EH (cell line): ENCODE measurements around the gene ACKR2.

ENCODE experiments used
- DNase-seq: peaks from one replicate; pipeline ENCODE4 v3.0.0-alpha.2; 2015; ENCODE audit warnings: low read depth

ACKR2 gene

DNA sequence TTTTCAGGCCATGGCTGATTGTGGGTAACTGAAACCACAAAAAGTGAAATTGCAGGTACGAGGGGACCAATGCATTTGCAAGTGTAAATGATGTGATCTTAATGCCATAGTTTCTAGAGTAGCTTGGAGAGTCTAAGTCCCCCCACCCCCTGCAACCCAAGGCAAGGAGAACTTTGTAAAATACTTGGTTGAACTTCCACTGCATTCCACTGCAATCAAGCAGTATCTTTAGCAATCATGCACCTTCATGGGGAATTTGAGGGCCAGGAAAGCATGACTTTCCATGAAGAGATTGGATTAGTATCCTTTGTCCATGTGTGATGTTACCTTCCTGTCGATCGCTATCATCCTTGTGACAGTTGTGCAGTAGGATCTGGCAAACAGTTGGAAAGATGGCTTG lies 77.8 kb downstream of the ACKR2 start:
- DNase-seq = no peak

DNA sequence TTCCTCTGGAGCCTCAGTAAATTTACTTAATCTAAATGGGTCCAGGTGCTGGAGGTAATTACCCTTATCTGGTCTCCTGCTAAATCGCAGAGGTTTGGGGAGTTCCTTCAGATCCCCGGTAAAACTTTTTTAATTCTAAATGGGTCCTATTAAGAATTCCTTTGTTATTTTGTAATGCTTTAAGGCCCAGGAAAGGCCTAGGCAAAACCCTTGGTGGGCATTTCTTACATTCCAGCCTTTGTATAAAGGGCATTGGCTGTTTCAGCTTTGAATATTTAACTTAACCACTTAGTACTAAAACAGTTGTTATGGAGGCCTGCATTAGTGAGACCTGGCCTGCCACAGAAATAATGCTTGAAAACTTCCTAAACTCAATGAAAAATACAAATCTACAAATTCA lies 81.8 kb downstream of the ACKR2 start:
- no peak for DNase-seq

DNA sequence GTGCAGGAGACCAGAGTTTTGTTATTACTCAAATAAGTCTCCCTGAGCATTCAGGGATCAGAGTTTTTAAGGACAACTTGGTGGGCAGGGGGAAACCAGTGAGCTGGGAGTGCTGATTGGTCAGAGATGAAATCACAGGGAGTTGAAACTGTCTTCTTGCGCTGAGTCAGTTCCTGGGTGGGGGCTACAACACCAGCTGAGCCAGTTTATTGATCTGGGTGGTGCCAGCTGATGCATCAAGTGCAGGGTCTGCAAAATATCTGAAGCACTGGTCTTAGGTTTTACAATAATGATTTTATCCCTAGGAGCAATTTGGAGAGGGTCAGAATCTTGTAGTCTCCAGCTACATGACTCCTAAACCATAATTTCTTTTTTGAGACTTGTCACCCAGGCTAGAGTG lies 82.9 kb downstream of the ACKR2 start:
- peak; percentile 28 for DNase-seq

DNA sequence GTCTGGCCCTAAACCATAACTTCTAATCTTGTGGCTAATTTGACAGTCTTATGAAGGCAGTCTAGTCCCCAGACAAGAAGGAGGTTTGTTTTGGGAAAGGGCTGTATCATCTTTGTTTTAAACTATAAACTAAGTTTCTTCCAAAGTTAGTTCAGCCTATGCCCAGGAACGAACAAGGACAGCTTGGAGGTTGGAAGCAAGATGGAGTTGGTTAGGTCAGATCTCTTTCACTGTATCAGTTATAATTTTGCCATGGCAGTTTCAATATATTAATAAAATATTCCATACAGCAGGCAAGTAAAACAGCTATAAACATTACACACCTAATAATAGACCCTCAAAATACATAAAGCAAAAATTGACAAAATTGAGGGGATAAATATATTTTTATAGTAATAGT lies 83.6 kb downstream of the ACKR2 start:
- no peak for DNase-seq

DNA sequence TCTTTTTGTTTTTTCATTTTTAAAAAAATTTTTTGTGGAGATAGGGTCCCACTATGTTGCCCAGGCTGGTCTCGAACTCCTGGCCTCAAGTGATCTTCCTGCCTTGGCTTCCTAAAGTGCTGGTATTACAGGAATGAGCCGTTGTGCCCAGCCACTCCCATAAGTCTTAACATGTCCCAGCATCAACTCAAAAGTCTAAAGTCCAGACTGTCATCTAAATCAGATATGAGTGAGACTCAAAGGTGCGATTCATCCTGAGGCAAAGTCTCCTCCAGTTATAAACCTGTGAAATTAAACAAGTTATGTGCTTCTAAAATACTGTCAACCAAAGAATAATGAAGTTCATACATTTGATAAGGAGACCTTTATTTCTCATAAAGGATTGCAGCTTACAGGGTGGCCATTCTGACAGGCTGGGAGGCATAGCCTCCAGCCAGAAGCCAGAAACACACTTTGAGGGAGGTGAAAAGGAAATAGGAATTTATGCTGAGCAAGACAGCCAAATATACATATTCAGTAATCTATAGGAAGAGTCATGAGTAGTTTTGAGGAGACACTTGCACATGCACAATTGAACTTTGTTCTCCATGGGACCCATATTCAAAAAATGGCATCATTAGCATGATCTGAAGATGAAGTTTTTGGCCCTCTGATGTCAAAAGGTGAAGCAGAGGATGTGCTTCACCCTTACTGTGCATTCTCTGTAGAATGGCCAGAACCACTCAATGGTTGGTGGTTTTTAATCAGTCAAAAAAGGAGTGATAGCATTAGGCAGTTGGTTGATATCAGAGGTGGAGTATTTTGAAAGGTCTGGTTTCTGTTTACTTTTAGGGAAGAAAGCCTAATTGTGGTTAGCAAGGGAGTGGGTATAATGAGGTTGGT lies 85.7 kb downstream of the ACKR2 start:
- no peak for DNase-seq

DNA sequence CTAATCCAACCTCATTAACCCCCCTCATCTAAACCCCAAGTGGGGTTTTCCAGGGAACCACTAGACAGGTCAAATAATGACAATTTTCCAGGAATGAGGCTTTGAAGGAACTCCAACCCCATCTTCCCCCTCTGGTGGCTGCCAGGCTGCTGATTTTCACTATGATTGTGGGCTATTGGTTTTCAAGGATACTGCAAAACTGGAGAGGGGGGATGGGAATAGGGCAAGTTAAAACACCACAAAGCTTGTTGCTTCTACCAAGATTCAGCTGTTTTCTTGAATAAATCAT lies 86.3 kb downstream of the ACKR2 start:
- DNase-seq = no peak

DNA sequence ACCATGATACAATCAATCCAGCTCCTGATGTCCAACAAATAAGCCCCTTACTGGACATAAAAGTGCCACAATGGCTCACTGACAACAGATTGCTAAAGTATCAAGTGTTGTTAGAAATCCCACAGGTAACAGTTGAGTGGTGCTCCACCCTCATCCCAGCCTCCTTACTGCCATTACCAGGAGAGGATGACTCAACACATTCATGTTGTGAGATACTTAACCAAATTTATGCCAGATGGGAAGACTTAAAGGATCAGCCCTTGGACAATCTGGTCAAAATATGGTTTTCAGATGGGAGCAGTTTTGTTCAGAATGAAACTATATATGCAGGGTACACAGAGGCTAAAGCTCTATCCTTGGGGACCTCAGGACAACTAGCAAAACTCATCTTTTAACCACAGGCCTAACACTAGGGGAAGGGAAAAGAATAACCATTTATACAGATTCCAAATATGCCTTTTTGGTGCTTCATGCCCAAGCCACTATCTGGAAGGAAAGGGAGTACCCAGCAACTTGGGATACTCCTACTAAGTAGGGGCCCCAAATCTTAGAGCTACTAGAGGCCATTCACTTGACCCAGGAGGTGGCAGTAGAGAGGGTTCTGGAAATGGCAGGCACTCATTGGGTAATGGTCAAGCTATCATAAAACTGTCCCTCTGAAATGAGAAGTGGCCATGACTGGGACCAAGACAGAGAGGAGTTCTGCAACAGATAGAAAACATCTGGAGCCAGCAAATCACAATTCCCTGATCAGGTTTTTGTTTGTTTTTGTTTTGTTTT lies 89.8 kb downstream of the ACKR2 start:
- no peak for DNase-seq

DNA sequence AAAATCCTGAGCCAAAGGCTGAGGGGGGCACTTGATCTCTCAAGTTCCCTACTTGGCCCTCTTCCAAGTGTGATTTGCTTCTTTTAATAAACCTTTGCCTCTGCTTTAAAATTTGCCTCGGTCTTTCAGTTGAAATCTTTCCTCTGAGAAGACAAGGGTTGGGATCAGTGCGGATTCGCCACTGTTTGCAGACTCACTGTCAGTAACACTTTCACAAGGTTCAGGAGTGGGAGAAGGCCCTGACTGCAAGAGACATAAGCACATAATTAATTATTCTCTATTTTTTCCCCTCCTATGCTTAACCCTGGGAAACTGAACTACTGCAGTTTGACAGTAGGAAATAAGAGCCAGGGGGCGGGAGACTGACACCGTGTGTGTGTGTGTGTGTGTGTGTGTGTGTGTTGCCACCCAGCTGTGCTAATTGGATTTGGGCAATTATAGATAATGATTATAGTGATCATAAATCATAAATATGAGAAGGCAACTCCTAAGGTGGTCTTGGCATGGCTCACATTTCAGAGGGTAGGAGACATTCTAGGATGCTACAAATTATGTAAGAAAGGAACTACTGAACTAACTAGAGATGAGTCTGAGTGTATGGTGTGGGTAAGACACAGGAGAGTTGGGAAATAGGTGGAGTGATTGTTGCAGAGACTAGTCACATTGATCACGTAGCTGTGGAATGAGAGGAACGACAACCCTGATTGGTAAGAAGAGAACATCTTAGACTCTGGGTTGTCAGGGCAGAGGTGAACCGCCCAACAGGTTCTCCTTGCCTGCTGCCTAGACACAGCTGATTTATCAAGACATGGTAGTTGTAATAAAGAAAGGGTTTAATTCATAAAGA lies 91.2 kb downstream of the ACKR2 start:
- no peak for DNase-seq

DNA sequence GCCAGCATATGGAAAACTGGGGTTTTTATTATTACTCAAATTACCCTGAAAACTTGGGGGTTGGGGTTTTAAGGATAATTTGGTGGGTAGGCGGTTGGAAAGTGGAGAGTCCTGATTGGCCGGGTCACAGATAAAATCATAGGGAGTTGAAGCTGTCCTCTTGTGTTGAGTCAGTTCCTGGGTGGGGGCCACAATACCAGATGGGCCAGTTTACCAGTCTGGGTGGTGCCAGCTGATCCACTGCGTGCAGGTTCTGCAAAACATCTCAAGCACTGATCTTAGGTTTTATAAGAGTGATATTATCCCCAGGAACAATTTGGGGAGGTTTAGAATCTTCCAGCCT lies 91.8 kb downstream of the ACKR2 start:
- DNase-seq = no peak

DNA sequence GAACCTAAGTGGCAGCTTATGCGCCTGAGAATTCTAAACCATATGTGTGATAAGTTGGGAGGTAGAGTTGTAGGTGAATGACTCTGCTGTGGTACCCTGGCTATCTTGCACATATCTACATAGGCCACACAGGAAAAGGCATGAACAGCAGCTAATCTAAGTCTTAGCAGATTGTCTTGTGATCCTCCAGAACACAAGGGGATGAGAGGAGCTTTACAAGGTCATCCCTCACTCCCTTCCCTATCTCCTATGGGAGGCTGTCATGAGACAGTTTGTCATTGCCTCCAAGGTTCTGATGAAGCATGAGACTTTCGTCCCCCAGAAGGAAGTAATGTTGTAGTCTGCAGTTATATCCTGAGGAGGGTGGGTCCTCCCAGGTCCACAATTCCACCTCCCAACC lies 93.0 kb downstream of the ACKR2 start:
- DNase-seq = no peak

DNA sequence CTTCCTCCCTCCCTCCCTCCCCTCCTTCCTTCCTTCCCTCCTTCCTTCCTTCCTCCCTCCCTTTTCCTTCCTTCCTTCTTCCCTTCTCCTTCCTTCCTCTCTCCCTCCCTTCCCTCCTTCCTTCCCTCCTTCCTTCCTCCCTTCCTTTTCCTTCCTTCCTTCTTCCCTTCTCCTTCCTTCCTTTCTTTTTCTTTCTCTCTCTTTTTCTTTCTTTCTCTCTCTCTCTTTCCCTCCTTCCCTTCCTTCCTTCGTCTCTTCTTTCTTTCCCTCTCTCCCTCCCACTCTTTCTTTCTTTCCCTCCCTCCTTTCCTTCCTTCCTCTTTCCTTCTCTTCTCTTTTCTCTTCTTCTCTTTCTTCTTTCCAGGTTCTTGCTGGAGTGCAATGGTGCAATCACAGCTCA lies 94.8 kb downstream of the ACKR2 start:
- no peak for DNase-seq

DNA sequence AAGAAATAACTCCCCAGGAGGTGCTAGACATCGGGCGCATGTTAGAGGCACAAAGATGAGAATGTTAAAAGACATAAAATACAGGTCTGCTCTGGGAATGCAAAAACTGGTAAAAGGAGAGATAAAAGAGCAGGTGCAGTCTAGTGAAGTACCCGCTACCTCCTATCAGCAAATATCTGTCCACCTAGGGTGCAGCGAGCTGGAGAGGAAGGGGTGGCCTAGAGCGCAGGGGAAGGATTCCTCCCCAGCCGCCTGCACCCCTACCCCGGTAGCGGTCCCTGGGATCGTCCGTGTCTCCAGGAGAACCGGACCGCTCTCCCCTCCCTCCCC lies 96.5 kb downstream of the ACKR2 start:
- DNase-seq = no peak

DNA sequence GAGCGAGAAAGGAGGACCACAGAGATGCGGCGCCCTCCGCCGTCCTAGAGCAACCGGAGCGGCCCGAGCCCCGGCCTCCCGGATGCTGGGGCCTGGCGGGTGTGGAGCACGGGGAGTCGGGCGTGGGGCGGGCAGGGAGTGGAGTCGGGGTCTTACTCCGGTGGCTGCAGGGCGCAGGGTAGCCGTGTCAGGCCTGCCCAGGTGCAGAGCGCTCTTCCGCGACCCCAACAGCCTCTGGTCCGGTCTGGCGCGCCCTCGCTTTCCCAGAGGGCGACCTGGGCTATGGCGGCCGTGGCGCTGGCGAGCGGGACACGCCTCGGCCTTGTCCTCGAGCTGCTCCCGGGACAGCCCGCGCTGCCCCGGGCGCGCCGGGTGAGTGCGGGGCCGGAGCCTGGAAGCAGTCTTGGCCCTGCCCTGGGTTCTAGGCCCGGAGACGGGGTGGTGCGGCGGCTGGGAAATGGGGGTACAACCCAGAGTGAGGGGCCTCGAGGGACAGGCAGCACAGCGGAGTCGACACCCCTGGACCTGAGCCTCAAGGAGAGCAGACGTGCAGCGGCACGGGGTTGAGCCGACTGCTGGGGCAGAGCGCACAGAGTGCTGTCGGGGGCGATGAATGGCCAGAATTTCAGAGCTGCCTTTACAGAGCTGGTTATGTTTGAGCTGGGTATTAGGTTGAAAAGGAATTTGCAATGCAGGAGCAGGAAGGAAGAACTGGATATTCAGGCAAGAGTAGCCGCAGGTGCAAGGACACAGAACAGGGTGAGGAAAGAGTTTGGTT lies 97.0 kb downstream of the ACKR2 start, which contains the start of gene ZNF662:
ZNF662 (plus strand) TSS at position 73 of the 778 bp plus-strand sequence. CDS start 1,973 bp downstream, outside the sequence.
- DNase-seq = peak; percentile 19

DNA sequence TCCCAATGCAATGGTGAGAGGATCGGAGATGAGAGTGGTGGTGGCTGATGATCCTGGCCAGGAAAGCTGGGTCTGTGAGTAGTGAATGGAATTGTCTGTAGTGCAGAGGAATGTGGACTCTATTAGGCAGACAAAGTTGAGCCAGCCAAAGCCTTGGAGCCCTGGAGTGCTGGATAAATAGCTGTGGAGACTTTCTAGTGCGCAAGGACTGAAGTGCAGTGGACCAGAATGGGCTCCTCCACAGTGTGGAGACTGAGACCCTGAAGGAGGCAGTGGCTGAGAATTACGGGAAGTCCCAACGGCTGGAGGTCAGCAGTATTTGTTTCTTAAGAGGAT lies 97.6 kb downstream of the ACKR2 start:
- peak; percentile 6 for DNase-seq

DNA sequence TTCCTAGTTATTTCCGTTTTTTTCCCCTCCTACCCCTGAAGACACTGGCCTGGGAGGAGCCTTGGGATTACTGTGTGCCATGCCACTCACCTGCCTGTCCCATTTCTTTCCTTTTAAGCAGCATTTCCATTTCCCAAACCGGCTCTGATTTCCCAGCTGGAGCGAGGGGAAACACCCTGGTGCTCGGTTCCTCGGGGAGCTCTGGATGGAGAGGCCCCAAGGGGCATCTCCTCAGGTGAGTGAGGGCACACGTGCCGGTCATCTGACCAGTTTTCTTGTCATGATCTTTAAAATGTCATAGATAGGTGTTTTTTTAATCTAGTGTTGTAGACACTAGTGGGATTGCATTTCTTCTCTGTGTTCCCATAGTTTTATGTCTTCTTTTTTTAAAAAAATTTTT lies 99.4 kb downstream of the ACKR2 start:
- DNase-seq = no peak

DNA sequence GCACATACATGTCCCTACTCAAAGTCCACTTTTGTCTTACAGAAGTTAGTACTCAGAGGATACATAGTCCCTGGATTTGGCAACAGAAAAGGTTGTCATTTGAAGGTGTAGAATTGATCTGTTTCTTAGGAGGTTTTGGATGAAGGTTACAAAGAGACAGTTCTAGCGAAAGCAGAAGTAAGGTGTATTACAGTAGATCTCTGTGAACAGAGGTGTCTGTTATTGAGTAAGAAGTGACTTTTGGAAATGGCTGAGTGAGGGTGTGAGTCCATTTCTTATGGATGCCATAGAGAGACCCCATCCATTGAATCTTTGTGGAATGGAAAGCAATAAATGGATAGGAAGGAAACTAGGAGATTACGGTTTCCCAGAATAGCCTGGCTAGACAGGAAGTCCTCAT lies 102.3 kb downstream of the ACKR2 start:
- DNase-seq = no peak

DNA sequence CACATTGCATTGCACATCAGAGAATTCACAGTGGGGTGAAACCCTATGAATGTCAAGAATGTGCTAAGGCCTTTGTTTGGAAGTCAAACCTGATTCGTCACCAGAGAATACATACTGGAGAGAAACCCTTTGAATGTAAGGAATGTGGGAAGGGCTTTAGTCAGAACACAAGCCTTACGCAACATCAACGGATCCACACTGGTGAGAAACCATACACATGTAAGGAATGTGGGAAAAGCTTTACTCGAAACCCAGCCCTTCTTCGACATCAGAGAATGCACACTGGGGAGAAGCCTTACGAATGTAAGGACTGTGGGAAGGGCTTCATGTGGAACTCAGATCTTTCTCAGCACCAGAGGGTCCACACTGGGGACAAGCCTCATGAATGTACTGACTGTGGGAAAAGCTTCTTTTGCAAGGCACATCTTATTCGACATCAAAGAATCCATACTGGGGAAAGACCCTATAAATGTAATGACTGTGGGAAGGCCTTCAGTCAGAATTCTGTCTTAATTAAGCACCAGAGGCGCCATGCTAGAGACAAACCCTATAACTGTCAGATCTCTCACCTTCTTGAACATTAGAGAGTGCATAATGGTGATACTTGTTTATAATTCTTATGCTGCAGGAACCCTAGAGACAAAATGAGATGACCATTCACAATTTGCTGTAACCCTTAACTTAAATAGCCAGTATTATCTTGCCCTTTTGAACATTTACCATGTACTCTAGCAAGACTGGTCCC lies 105.7 kb downstream of the ACKR2 start:
- no peak for DNase-seq
